ENCODE data around the gene CCDC28B.

CCDC28B gene

DNA sequence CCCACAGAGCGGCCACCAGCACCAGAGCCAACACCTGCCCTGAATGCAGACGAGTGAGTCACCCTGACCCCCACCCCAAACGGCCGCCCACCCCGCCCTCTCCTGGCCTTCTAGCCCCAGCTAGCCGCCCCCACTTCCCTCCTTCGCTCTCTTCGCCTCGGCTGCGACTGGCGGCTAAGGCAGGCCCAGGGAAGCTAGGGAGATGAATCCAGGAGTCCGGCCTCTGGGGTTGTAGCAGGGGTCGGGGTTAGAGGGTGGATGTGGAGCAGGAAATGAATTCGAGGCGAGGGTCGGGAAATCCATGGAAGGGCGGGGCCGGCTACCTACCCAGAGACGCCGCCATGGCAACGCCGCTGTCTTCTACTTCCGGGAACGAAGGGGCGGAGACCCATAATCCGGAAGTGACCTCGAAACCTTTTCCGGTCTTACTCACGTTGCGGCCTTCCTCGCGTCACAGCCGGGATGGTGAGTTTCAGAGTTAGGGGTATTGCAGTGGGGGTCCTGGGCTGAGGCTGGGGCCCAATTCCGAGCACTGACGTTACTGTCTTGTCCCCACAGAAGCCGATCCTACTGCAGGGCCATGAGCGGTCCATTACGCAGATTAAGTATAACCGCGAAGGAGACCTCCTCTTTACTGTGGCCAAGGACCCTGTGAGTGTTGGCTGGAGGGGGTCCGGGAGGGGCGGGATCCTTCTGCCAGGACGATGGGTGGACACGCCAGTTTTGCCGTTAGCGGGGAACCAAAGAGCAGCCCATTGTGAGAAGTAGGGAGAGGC is 21.8 kb downstream of the CCDC28B start, which contains the start of the genes EIF3I and TMEM234:
EIF3I (plus strand) TSS at position 428 of the 776 bp plus-strand sequence; CDS start at position 463, 35 bp downstream.
TMEM234 (minus strand) TSS at position 374 of the 776 bp plus-strand sequence; CDS start at position 343, 31 bp downstream.
- DNase-seq (ENCODE audit: insufficient read length, low spot score) (peak; percentile 89), FAIRE-seq (no peak)
- TF ChIP-seq, protein P1, sequence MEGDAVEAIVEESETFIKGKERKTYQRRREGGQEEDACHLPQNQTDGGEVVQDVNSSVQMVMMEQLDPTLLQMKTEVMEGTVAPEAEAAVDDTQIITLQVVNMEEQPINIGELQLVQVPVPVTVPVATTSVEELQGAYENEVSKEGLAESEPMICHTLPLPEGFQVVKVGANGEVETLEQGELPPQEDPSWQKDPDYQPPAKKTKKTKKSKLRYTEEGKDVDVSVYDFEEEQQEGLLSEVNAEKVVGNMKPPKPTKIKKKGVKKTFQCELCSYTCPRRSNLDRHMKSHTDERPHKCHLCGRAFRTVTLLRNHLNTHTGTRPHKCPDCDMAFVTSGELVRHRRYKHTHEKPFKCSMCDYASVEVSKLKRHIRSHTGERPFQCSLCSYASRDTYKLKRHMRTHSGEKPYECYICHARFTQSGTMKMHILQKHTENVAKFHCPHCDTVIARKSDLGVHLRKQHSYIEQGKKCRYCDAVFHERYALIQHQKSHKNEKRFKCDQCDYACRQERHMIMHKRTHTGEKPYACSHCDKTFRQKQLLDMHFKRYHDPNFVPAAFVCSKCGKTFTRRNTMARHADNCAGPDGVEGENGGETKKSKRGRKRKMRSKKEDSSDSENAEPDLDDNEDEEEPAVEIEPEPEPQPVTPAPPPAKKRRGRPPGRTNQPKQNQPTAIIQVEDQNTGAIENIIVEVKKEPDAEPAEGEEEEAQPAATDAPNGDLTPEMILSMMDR (IDR thresholded peaks at IDR 0.05; ENCODE audit: insufficient read depth, missing control alignments), result no peak

DNA sequence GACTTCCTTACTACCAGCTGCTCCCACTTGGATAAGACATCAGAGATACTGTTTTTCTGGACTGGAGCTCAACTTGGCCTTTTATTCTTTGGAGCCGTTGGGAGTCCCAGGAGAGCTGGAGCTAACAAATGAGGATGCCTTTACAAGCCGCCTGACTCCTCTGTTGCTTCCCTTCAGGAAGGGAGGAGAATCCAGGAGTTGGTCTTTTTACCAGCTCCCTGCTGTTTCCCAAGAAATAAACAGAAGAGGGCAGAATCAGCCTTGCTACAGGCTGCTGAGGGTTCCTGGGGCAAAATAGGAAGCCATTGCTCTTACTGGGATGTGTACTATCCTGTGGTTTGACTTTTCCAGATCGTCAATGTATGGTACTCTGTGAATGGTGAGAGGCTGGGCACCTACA is 23.3 kb downstream of the CCDC28B start:
- FAIRE-seq (no peak), DNase-seq (ENCODE audit: insufficient read length, low spot score) (no peak)

DNA sequence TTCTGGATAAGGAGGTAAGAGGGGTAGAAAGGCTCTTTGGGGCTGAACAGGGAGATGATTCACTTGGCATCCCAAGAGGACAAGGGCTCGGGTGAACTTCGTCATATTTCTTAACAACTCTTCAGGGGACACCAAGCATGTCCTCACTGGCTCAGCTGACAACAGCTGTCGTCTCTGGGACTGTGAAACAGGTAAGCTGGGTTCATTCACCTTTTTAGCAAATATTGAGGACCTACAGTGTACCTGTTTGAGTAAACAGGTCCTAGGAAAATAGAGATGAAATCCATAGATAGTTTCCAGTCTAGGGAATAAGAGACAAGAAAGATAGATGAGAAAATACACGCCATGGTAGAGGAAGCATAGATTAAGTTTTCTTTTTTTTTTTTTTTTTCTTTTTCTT is 23.9 kb downstream of the CCDC28B start:
- DNase-seq (ENCODE audit: insufficient read length, low spot score) (no peak), FAIRE-seq (no peak)
- TF ChIP-seq, protein P1 (IDR thresholded peaks at IDR 0.05; ENCODE audit: insufficient read depth, missing control alignments), result no peak

More for the DNA sequence above, 23.3 kb downstream of the CCDC28B start:
- TF ChIP-seq, protein P1 (IDR thresholded peaks at IDR 0.05; ENCODE audit: insufficient read depth, missing control alignments), result no peak

DNA sequence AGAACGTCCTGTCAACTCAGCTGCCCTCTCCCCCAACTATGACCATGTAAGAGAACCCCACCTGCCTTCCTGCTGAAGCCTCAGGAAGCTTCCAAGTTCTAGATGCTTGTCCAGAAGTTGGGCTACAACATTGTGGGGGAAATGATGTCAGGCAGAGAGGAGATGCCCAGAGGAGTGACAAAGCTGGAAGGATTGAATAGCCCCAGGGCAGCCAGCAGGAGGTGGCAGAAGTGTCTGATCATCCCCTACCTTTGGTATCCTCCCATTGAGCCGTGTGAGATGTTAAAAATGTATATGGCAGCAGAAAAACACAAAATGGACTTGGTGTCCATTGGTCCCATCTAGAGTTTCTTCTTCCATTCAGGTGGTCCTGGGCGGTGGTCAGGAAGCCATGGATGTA is 28.4 kb downstream of the CCDC28B start:
- TF ChIP-seq, protein P1 (IDR thresholded peaks at IDR 0.05; ENCODE audit: insufficient read depth, missing control alignments), result no peak
- FAIRE-seq (no peak), DNase-seq (ENCODE audit: insufficient read length, low spot score) (no peak)

DNA sequence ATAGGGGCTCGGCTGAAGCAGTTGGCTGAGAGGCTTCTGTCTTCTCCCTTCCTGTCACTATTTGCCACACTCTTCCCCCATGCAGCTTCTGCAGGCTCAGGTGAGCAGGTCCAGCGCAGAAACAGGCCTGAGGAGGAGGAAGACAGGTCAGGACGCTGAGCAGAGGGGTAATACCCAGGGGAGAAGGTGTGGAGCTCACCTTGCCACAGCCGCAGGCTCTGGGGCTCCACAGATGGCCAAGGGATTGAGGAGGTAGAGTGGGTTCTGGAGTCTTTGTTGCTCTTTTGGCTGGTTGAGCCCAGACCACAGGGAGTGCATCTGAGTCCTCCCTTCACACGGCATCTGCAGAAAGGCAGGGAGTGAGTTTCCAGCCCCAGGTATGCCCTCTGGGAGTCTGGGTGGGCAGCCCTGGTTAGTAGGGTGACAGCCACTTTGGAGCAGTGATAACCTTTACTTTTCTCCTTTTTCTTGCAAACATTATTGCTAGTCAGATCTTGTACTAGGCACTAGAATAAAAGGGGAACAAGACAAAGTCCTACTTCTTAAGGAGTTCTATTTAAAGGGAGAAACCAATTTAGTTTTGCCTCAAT is 31.5 kb downstream of the CCDC28B start:
- TF ChIP-seq, protein P1 (IDR thresholded peaks at IDR 0.05; ENCODE audit: insufficient read depth, missing control alignments), result no peak
- DNase-seq (ENCODE audit: insufficient read length, low spot score) (no peak), FAIRE-seq (no peak)

DNA sequence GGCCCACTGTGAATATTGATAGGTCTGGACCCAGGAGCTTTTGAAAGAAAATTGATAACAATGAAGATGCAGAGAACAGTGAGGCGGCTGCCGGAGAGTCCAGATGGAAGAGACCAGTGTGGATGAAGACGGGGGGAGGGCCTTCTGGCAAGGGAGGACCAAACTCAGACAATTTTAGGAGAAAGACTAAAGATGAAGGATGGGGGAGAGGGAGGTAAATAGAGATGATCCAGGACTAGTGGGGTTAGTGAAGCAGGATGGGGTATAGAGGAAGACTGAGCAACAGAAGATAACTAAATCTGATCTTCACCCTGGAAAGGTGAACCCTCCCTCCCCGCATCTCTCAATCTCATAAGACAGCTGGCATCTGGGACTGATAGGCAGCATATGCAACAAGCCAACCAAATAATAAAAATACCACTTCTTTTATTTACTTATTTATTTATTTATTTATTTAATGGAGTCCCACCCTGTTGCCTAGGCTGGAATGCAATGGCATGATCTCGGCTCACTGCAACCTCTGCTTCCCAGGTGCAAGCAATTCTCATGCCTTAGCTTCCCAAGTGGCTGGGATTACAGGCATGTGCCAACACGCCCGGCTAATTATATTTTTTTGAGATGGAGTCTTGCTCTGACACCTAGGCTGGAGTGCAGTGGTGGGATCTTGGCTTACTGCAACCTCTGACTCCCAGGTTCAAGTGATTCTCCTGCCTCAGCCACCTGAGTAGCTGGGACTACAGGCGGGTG is 32.3 kb downstream of the CCDC28B start:
- TF ChIP-seq, protein P1 (IDR thresholded peaks at IDR 0.05; ENCODE audit: insufficient read depth, missing control alignments), result no peak
- FAIRE-seq (no peak), DNase-seq (ENCODE audit: insufficient read length, low spot score) (no peak)

All from D721Med (cell line).